GM12878 (cell line): ENCODE results near the gene VLDLR. TPM values are rescaled to one million over a fixed set of nuclear protein-coding genes. Genes with fewer than 3 reads are reported as not detected.

Experiments used
- ATAC-seq: fragments of 200-7000 bp; cut with Tn5 transposase; 3 replicates; pipeline ENCODE4 v1.9.1; 2020; ENCODE audit warnings: mild to moderate bottlenecking, moderate library complexity
- BruUV-seq: library from RNA; stranded (reverse); fragments of 400-500 nt; replicated peaks from 2 replicates; lab custom pipeline; 2021; lab: Mats Ljungman, UMichigan
- CTCF ChIA-PET: fragments of 300-600 bp; sonication (Branson Sonifier 250); formaldehyde crosslinking; extraction: SDS; loops from one replicate; lab custom pipeline; 2021; ENCODE audit warnings: inconsistent platforms; lab: Yijun Ruan, JAX
- POLR2A ChIA-PET: fragments of 350-600 bp; formaldehyde crosslinking; extraction: SDS; loops from one replicate; lab custom pipeline; 2021; ENCODE audit warnings: inconsistent platforms; lab: Charles Lee
- RAD21 ChIA-PET: fragments of 300-600 bp; sonication (Branson Sonifier 250); formaldehyde crosslinking; loops from one replicate; lab custom pipeline; 2023; ENCODE audit warnings: antibody characterized with exemption; ENCODE audit not compliant: unreplicated experiment; lab: Charles Lee
- SMC1A ChIA-PET: fragments of 300-600 bp; sonication (Branson Sonifier 250); formaldehyde crosslinking; loops from one replicate; lab custom pipeline; 2023; ENCODE audit not compliant: unreplicated experiment, uncharacterized antibody; lab: Charles Lee
- DNase-seq: peaks from one replicate; pipeline ENCODE4 v3.0.0-alpha.2; 2011; ENCODE audit warnings: low read depth, low spot score
- FAIRE-seq: peaks from 3 replicates; lab custom pipeline; 2011; peaks lifted over from hg19 to GRCh38; lab: Jason Lieb, UNC
- H2AFZ ChIP-seq: 2 replicates; pipeline ENCODE4 v1.6.0; 2011; ENCODE audit warnings: low read depth, low read length, control low read depth; ENCODE audit not compliant: control insufficient read depth
- H3K27ac ChIP-seq: 2 replicates; pipeline ENCODE4 v1.5.1; 2011; ENCODE audit warnings: control low read depth; ENCODE audit not compliant: control insufficient read depth, insufficient read depth
- H3K27me3 ChIP-seq, 2 experiments: replicated peaks in 1 of 2; 2 replicates each; pipeline versions ENCODE4 v1.6.0 to v1.6.1; 2011; ENCODE audit warnings: low read length in 1 of 2; ENCODE audit not compliant: control insufficient read depth in 2 of 2, insufficient read depth in 2 of 2
- H3K36me3 ChIP-seq, 2 experiments: 2 replicates each; pipeline ENCODE4 v1.5.1; 2011; ENCODE audit warnings: low read length in 1 of 2; ENCODE audit not compliant: control insufficient read depth in 2 of 2, insufficient read depth in 2 of 2
- H3K4me1 ChIP-seq: 2 replicates; pipeline ENCODE4 v1.6.1; 2011; ENCODE audit warnings: mild to moderate bottlenecking, low read length, moderate library complexity, mixed read lengths; ENCODE audit not compliant: control insufficient read depth, insufficient read depth
- H3K4me2 ChIP-seq: 2 replicates; pipeline ENCODE4 v1.6.0; 2011; ENCODE audit warnings: control low read depth; ENCODE audit not compliant: control insufficient read depth, insufficient read depth
- H3K4me3 ChIP-seq: fragments of 200-600 bp; sonication (generic); 2 replicates; pipeline ENCODE4 v1.5.1; 2016
- H3K79me2 ChIP-seq: 2 replicates; pipeline ENCODE4 v1.6.0; 2011; ENCODE audit warnings: low read length; ENCODE audit not compliant: control insufficient read depth, insufficient read depth
- H3K9ac ChIP-seq: 2 replicates; pipeline ENCODE4 v1.8.0; 2011; ENCODE audit warnings: low read length, control low read depth, mixed read lengths; ENCODE audit not compliant: control insufficient read depth, insufficient read depth
- H3K9me3 ChIP-seq: replicated peaks from 3 replicates; pipeline ENCODE4 v1.5.1; 2011; ENCODE audit warnings: mild to moderate bottlenecking, low read length; ENCODE audit not compliant: control insufficient read depth, insufficient read depth
- H4K20me1 ChIP-seq: 2 replicates; pipeline ENCODE4 v1.6.0; 2011; ENCODE audit not compliant: control insufficient read depth, insufficient read depth
- CBFB ChIP-seq: IDR thresholded peaks from 2 replicates; pipeline ENCODE4 v1.6.1; 2016; ENCODE audit warnings: antibody characterized with exemption, low read depth
- CEBPB ChIP-seq, 2 experiments: fragments of 150-350 bp in 1 of 2; IDR thresholded peaks; 2 replicates each; pipeline ENCODE4 v1.6.1; 2012 to 2014; ENCODE audit warnings: low read depth in 2 of 2, low read length in 2 of 2, borderline replicate concordance in 1 of 2, inconsistent platforms in 1 of 2
- DPF2 ChIP-seq: fragments of 450-650 bp; IDR thresholded peaks from 2 replicates; pipeline ENCODE4 v1.6.1; 2017; ENCODE audit warnings: mild to moderate bottlenecking
- EED ChIP-seq: sonication (generic); IDR thresholded peaks from 2 replicates; pipeline ENCODE4 v1.6.1; 2016; ENCODE audit warnings: antibody characterized with exemption, low read depth
- ESRRA ChIP-seq: IDR thresholded peaks from 2 replicates; pipeline ENCODE4 v1.6.1; 2012; ENCODE audit warnings: mild to moderate bottlenecking, low read length, improper control_type of control experiment
- MYB ChIP-seq: fragments of 150-350 bp; IDR thresholded peaks from 2 replicates; pipeline ENCODE4 v1.6.1; 2014; ENCODE audit warnings: mild to moderate bottlenecking, low read depth, low read length, borderline replicate concordance
- POLR2AphosphoS2 ChIP-seq: IDR thresholded peaks from 2 replicates; pipeline ENCODE4 v1.6.1; 2011; ENCODE audit warnings: low read depth, mild to moderate bottlenecking, low read length, improper control_type of control experiment, moderate library complexity
- RAD21 ChIP-seq: IDR thresholded peaks from 2 replicates; pipeline ENCODE4 v1.6.1; 2011; ENCODE audit warnings: mild to moderate bottlenecking, low read depth, low read length, moderate library complexity; ENCODE audit not compliant: insufficient read depth
- RELA ChIP-seq: fragments of 450-650 bp; IDR thresholded peaks from 2 replicates; pipeline ENCODE4 v1.8.0; 2014; ENCODE audit warnings: borderline replicate concordance; ENCODE audit not compliant: partially characterized antibody
- RFX5 ChIP-seq: IDR thresholded peaks from 2 replicates; pipeline ENCODE4 v1.6.1; 2011; ENCODE audit warnings: low read depth, low read length, improper control_type of control experiment
- ZNF24 ChIP-seq: fragments of 450-650 bp; IDR thresholded peaks from 2 replicates; pipeline ENCODE4 v1.6.1; 2017; ENCODE audit warnings: antibody characterized with exemption, mild to moderate bottlenecking
- WGBS: methylation state at CpG from one replicate; pipeline ENCODE4 v1.1.6; 2016; ENCODE audit warnings: low lambda C conversion rate; ENCODE audit not compliant: insufficient replicate concordance, insufficient coverage; ENCODE audit errors: missing lambda C conversion rate; 5-methylcytosine and 5-hydroxymethylcytosine counted together
- in situ Hi-C: fragments of 300-500 bp; cut with MboI; formaldehyde crosslinking; loops from 9 replicates; pipeline ENCODE4 v1.14.3; 2018; ENCODE audit warnings: mixed read lengths
- intact Hi-C: fragments of 100-400 bp; cut with micrococcal nuclease; formaldehyde crosslinking; loops from one replicate; pipeline ENCODE4 v1.14.2; 2022; ENCODE audit not compliant: unreplicated experiment
- polyA plus RNA-seq, 11 experiments: library from polyadenylated mRNA; depleted of rRNA in 4 of 11; unstranded in 6 of 11; stranded (reverse) in 5 of 11; fragments of >200 nt; fragmentation: Nextera tagmentation in 4 of 11; fragmentation: Illumina TruSeq in 1 of 11; extraction: Ambion mirVana in 4 of 11; extraction: Trizol in 1 of 11; gene quantifications; 1 replicate in 1 of 11; 2 replicates in 10 of 11; pipeline versions ENCODE4 v1.2.1 to v1.2.3, GENCODE V29; 2011 to 2016; ENCODE audit warnings: inconsistent platforms in 2 of 11, missing spikeins in 2 of 11, low read depth in 1 of 11
- total RNA-seq, 4 experiments: library from RNA; depleted of rRNA in 3 of 4; stranded (reverse); fragments of >200 nt in 3 of 4; fragmentation: Illumina TruSeq in 1 of 4; extraction: Trizol in 1 of 4; gene quantifications; 2 replicates each; pipeline versions ENCODE4 v1.2.1 to v1.2.3, GENCODE V29; 2013 to 2021
- TF ChIP-seq, protein P1 (sequence below): fragments of 450-650 bp; IDR thresholded peaks from 2 replicates; pipeline ENCODE4 v1.6.1; 2017; ENCODE audit warnings: borderline replicate concordance
- TF ChIP-seq, protein P2 (sequence below): fragments of 450-650 bp; IDR thresholded peaks from 2 replicates; pipeline ENCODE4 v1.6.1; 2017; ENCODE audit warnings: low read depth, mild to moderate bottlenecking, moderate library complexity
- TF ChIP-seq, protein P3 (sequence below): IDR thresholded peaks from 2 replicates; pipeline ENCODE4 v1.6.1; 2011; ENCODE audit warnings: low read depth, low read length, improper control_type of control experiment, borderline replicate concordance
- TF ChIP-seq, protein P4 (sequence below): fragments of 450-650 bp; formaldehyde crosslinking; IDR thresholded peaks from 2 replicates; pipeline ENCODE4 v1.4.0; 2020; ENCODE audit warnings: mild to moderate bottlenecking, moderate library complexity

VLDLR gene
- total and polyA plus RNA-seq, 10 of the 15 experiments (the other 5 are each of a cell fraction or from before 2014, with no cell fraction given), result 0.14 to 5.9 (median 0.57) TPM

DNA sequence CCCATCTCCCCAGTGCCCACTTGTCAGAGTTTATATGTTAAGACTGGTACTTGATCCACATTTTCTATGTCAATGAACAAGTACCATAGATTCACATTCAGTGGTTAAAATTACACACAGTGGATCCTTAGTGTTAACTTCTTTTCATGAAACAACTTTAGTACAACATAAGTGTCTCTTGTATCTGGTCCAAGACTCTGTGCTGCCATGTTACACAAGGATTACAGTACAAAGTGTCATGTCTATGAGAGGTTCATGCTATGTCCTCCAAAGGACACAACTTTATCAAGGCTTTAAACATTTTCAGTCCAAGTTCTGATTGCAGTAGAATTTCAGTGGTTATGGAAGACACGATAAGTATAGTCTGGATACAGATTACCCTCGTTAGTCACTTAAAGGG lies 13.3 kb upstream of the VLDLR start (continued):
- TF ChIP-seq, protein P1, sequence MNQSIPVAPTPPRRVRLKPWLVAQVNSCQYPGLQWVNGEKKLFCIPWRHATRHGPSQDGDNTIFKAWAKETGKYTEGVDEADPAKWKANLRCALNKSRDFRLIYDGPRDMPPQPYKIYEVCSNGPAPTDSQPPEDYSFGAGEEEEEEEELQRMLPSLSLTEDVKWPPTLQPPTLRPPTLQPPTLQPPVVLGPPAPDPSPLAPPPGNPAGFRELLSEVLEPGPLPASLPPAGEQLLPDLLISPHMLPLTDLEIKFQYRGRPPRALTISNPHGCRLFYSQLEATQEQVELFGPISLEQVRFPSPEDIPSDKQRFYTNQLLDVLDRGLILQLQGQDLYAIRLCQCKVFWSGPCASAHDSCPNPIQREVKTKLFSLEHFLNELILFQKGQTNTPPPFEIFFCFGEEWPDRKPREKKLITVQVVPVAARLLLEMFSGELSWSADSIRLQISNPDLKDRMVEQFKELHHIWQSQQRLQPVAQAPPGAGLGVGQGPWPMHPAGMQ, result no peak
- TF ChIP-seq MYB, result no peak
- TF ChIP-seq, all 136 proteins: peak for 0

DNA sequence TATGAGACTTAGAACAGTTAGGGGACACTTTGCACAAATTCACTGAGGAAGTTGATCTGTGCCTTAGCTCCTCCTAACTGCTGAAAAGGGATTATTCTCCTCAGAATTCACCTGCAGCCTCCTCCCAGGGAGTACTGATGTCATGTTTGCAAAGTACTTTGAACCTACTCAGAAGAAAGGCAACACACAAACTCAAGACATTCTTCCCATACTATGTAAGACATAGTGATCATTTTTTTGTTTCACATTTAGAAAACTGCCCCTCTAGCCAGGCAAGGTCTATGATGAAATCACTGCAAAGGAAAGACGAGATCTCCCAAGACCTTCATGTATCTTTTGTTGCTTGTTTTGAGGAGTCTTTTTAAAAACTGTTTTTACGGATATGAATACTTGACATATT lies 10.6 kb upstream of the VLDLR start:
- WGBS, result 48% methylated on average over 2 of the region's 2 CpGs
- Histone ChIP-seq H3K9me3 (no peaks in the 10 kb centered on the region), H2AFZ (no peak overlapping the region), H3K36me3 (no peaks in the 10 kb centered on the region), H3K4me3 (no peak overlapping the region), H4K20me1 (no peaks in the 10 kb centered on the region), H3K27me3 (no peaks in the 10 kb centered on the region; a peak in 1 of 4 replicates), H3K4me1 (no peaks in the 10 kb centered on the region), H3K4me2 (no peak overlapping the region), H3K79me2 (no peaks in the 10 kb centered on the region), H3K9ac (no peak overlapping the region), H3K27ac (no peak overlapping the region)
- no TSS peak for BruUV-seq
- RAD21 ChIA-PET, result no interaction called here
- ATAC-seq (no peak), DNase-seq (no peak), FAIRE-seq (peak; percentile 23)
- CTCF ChIA-PET, result interaction anchor here (1.1 kb wide), 1 partner anchor 8 kb away, joined by 3 read pairs; no protein-coding TSS in a partner anchor
- intact Hi-C loops, result no loop called here
- in situ Hi-C loops, result no loop called here
- POLR2A ChIA-PET, result no interaction called here
- SMC1A ChIA-PET, result no interaction called here
- no peak for TF ChIP-seq RAD21
- no peak for TF ChIP-seq ESRRA
- TF ChIP-seq CEBPB (IDR thresholded peaks at IDR 0.05; ENCODE audit: borderline replicate concordance in 1 of 2, low read depth in 2 of 2, low read length in 2 of 2), result no peak
- no peak for TF ChIP-seq ZNF24
- no peak for TF ChIP-seq RELA
- no peak for TF ChIP-seq RFX5
- TF ChIP-seq, protein P2, sequence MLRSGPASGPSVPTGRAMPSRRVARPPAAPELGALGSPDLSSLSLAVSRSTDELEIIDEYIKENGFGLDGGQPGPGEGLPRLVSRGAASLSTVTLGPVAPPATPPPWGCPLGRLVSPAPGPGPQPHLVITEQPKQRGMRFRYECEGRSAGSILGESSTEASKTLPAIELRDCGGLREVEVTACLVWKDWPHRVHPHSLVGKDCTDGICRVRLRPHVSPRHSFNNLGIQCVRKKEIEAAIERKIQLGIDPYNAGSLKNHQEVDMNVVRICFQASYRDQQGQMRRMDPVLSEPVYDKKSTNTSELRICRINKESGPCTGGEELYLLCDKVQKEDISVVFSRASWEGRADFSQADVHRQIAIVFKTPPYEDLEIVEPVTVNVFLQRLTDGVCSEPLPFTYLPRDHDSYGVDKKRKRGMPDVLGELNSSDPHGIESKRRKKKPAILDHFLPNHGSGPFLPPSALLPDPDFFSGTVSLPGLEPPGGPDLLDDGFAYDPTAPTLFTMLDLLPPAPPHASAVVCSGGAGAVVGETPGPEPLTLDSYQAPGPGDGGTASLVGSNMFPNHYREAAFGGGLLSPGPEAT, result no peak
- TF ChIP-seq, protein P3, sequence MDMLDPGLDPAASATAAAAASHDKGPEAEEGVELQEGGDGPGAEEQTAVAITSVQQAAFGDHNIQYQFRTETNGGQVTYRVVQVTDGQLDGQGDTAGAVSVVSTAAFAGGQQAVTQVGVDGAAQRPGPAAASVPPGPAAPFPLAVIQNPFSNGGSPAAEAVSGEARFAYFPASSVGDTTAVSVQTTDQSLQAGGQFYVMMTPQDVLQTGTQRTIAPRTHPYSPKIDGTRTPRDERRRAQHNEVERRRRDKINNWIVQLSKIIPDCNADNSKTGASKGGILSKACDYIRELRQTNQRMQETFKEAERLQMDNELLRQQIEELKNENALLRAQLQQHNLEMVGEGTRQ, result no peak
- TF ChIP-seq DPF2, result no peak
- no peak for TF ChIP-seq EED
- TF ChIP-seq CBFB, result no peak
- TF ChIP-seq, protein P4, sequence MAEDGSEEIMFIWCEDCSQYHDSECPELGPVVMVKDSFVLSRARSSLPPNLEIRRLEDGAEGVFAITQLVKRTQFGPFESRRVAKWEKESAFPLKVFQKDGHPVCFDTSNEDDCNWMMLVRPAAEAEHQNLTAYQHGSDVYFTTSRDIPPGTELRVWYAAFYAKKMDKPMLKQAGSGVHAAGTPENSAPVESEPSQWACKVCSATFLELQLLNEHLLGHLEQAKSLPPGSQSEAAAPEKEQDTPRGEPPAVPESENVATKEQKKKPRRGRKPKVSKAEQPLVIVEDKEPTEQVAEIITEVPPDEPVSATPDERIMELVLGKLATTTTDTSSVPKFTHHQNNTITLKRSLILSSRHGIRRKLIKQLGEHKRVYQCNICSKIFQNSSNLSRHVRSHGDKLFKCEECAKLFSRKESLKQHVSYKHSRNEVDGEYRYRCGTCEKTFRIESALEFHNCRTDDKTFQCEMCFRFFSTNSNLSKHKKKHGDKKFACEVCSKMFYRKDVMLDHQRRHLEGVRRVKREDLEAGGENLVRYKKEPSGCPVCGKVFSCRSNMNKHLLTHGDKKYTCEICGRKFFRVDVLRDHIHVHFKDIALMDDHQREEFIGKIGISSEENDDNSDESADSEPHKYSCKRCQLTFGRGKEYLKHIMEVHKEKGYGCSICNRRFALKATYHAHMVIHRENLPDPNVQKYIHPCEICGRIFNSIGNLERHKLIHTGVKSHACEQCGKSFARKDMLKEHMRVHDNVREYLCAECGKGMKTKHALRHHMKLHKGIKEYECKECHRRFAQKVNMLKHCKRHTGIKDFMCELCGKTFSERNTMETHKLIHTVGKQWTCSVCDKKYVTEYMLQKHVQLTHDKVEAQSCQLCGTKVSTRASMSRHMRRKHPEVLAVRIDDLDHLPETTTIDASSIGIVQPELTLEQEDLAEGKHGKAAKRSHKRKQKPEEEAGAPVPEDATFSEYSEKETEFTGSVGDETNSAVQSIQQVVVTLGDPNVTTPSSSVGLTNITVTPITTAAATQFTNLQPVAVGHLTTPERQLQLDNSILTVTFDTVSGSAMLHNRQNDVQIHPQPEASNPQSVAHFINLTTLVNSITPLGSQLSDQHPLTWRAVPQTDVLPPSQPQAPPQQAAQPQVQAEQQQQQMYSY (CRISPR knock-in tag), result no peak
- no peak for TF ChIP-seq POLR2AphosphoS2
